Measurements from ENCODE around the gene COQ2.
A peak's percentile ranks its signal among the peaks of the same experiment; 100 is the strongest.

- TF ChIP-seq CTCF (IDR thresholded peaks at IDR 0.05) (no peak), ELF1 (IDR thresholded peaks at IDR 0.05) (no peak), MAX (IDR thresholded peaks at IDR 0.05; ENCODE audit: low read depth) (no peak), RAD21 (IDR thresholded peaks at IDR 0.05; ENCODE audit: low read length) (no peak), USF2 (IDR thresholded peaks at IDR 0.05; ENCODE audit: borderline replicate concordance, low read depth, low read length) (no peak), EZH2phosphoT487 (IDR thresholded peaks at IDR 0.05; ENCODE audit: borderline replicate concordance, low read depth) (no peak), POLR2AphosphoS5 (IDR thresholded peaks at IDR 0.05; ENCODE audit: low read depth, low read length) (no peak), MXI1 (IDR thresholded peaks at IDR 0.05; ENCODE audit: low read depth, low read length) (no peak), PBX3 (IDR thresholded peaks at IDR 0.05) (peak; percentile 48; the same call in 1 of the 2 replicates)
These were observed 29.0 kb downstream of the COQ2 start for GRCh38 chr4:83255584-83255983.

All from SK-N-SH (cell line).